WTC11 (cell line): ENCODE measurements around the gene SLC40A1.

Experiments used
- CTCF ChIP-seq: fragments of 200-600 bp; IDR thresholded peaks from 2 replicates; pipeline ENCODE4 v1.8.0; 2022; ENCODE audit warnings: antibody characterized with exemption
- E2F5 ChIP-seq: sonication (generic); formaldehyde crosslinking; IDR thresholded peaks from 2 replicates; pipeline ENCODE4 v1.8.1; 2022; ENCODE audit warnings: mild to moderate bottlenecking, moderate library complexity, missing genetic modification reagents
- MAX ChIP-seq: sonication (generic); formaldehyde crosslinking; IDR thresholded peaks from 2 replicates; pipeline ENCODE4 v1.8.0; 2022; ENCODE audit warnings: mild to moderate bottlenecking, missing genetic modification reagents
- ZMAT4 ChIP-seq: fragments of 250-450 bp; sonication (Bioruptor Pico); IDR thresholded peaks from 2 replicates; pipeline ENCODE4 v1.9.0; 2021; ENCODE audit warnings: mild to moderate bottlenecking
- ZNF317 ChIP-seq: sonication (generic); formaldehyde crosslinking; IDR thresholded peaks from 2 replicates; pipeline ENCODE4 v1.8.1; 2023; ENCODE audit warnings: low read depth, mild to moderate bottlenecking, moderate library complexity, missing genetic modification reagents, borderline replicate concordance

GRCh38 chr2:189578272-189578950 is 2.2 kb downstream of the SLC40A1 start:
- TF ChIP-seq CTCF (no peak), MAX (no peak), ZMAT4 (CRISPR knock-in tag) (no peak), ZNF317 (CRISPR knock-in tag) (no peak), E2F5 (no peak)
